HTERT RPE-1 (cell line): ENCODE measurements around the gene DHRS7B.
"Not testable (repeated sequence)": the region's sequence is repeated elsewhere in the genome, so short reads cannot be mapped to it uniquely, and the experiment has no call there.

Experiments
- in situ Hi-C: fragments of 300-500 bp; cut with MboI; formaldehyde crosslinking; loops from 4 replicates; pipeline ENCODE4 v1.14.3; 2020; ENCODE audit warnings: low sequenced_read_pairs

The DHRS7B gene

GRCh38 chr17:21107067-21107650, 19.6 kb upstream of the DHRS7B start:
- in situ Hi-C loops: not testable (repeated sequence)

- in situ Hi-C loops: no loop called here
Measured at GRCh38 chr17:21108651-21109050, 18.1 kb upstream of the DHRS7B start.

- in situ Hi-C loops: no loop called here
Measured at GRCh38 chr17:21113049-21113690, 13.6 kb upstream of the DHRS7B start.

- in situ Hi-C loops: no loop called here
Measured at GRCh38 chr17:21113716-21114115, 13.0 kb upstream of the DHRS7B start.

- in situ Hi-C loops: not testable (repeated sequence)
Measured at GRCh38 chr17:21114791-21115190, 12.0 kb upstream of the DHRS7B start.

GRCh38 chr17:21119247-21119918, 7.4 kb upstream of the DHRS7B start:
- in situ Hi-C loops: no loop called here

- in situ Hi-C loops: no loop called here
Measured at GRCh38 chr17:21119919-21120249, 6.9 kb upstream of the DHRS7B start.

- in situ Hi-C loops: no loop called here
Measured at GRCh38 chr17:21124086-21124485, 2.7 kb upstream of the DHRS7B start.

- in situ Hi-C loops: not testable (repeated sequence)
Measured at GRCh38 chr17:21124517-21124916, 2.2 kb upstream of the DHRS7B start.

GRCh38 chr17:21125862-21126261, 902 bp upstream of the DHRS7B start:
- in situ Hi-C loops: no loop called here

GRCh38 chr17:21127509-21128077, 829 bp downstream of the DHRS7B start:
- in situ Hi-C loops: no loop called here

GRCh38 chr17:21129023-21129681, 2.4 kb downstream of the DHRS7B start:
- in situ Hi-C loops: no loop called here

GRCh38 chr17:21131137-21131536, 4.4 kb downstream of the DHRS7B start:
- in situ Hi-C loops: no loop called here

- in situ Hi-C loops: no loop called here
Measured at GRCh38 chr17:21132428-21132827, 5.7 kb downstream of the DHRS7B start.

- in situ Hi-C loops: no loop called here
Measured at GRCh38 chr17:21134559-21134958, 7.8 kb downstream of the DHRS7B start.

GRCh38 chr17:21140911-21141310, 14.1 kb downstream of the DHRS7B start:
- in situ Hi-C loops: no loop called here

GRCh38 chr17:21141331-21141730, 14.6 kb downstream of the DHRS7B start:
- in situ Hi-C loops: no loop called here

GRCh38 chr17:21142065-21142464, 15.3 kb downstream of the DHRS7B start:
- in situ Hi-C loops: not testable (repeated sequence)

GRCh38 chr17:21143695-21144094, 16.9 kb downstream of the DHRS7B start:
- in situ Hi-C loops: no loop called here

- in situ Hi-C loops: not testable (repeated sequence)
Measured at GRCh38 chr17:21144299-21144698, 17.5 kb downstream of the DHRS7B start.

- in situ Hi-C loops: no loop called here
Measured at GRCh38 chr17:21146362-21147015, 19.7 kb downstream of the DHRS7B start.
